Panc1 (cell line): Measurements from ENCODE around the gene AHCTF1. TPM values are rescaled to one million over a fixed set of nuclear protein-coding genes. Genes with fewer than 3 reads are reported as not detected.

Experiments
- ATAC-seq: fragments of 200-7000 bp; cut with Tn5 transposase; 2 replicates; pipeline ENCODE4 v1.9.1; 2020; ENCODE audit warnings: mild to moderate bottlenecking, moderate library complexity
- BruUV-seq: library from RNA; stranded (reverse); fragments of 400-500 nt; replicated peaks from 2 replicates; lab custom pipeline; 2021; lab: Mats Ljungman, UMichigan
- CTCF ChIA-PET: fragments of 300-600 bp; sonication (Branson Sonifier 250); formaldehyde crosslinking; loops from one replicate; lab custom pipeline; 2022; ENCODE audit warnings: antibody characterized with exemption; lab: Charles Lee
- POLR2A ChIA-PET: fragments of 300-600 bp; sonication (Branson Sonifier 250); formaldehyde crosslinking; loops from one replicate; lab custom pipeline; 2022; ENCODE audit warnings: antibody characterized with exemption; lab: Charles Lee
- DNase-seq: peaks from one replicate; pipeline ENCODE4 v3.0.0-alpha.2; 2010; ENCODE audit warnings: low read depth, low spot score
- H3K27ac ChIP-seq: 2 replicates; pipeline ENCODE4 v1.5.1; 2011; ENCODE audit warnings: mild to moderate bottlenecking, low read length, inconsistent platforms
- H3K27me3 ChIP-seq: fragments of 200-500 bp; sonication (Bioruptor generic); 2 replicates; pipeline ENCODE4 v1.6.0; 2014; ENCODE audit warnings: low read length, inconsistent platforms; ENCODE audit not compliant: control insufficient read depth, insufficient read depth
- H3K36me3 ChIP-seq: fragments of 200-500 bp; sonication (Bioruptor generic); 2 replicates; pipeline ENCODE4 v1.5.1; 2014; ENCODE audit warnings: inconsistent platforms, mild to moderate bottlenecking, low read length, moderate library complexity; ENCODE audit not compliant: control insufficient read depth, insufficient read depth
- H3K4me1 ChIP-seq: 2 replicates; pipeline ENCODE4 v1.5.1; 2011; ENCODE audit warnings: inconsistent platforms, mild to moderate bottlenecking, low read length, moderate library complexity; ENCODE audit not compliant: control insufficient read depth, insufficient read depth
- H3K4me3 ChIP-seq, 2 experiments: 2 replicates each; pipeline ENCODE4 v1.5.1; 2011 to 2012; ENCODE audit warnings: low read depth in 2 of 2, low read length in 2 of 2, mild to moderate bottlenecking in 2 of 2, inconsistent platforms in 1 of 2, moderate library complexity in 1 of 2
- H3K9me3 ChIP-seq: fragments of 200-500 bp; sonication (Bioruptor generic); 2 replicates; pipeline ENCODE4 v1.5.1; 2014; ENCODE audit warnings: low read depth, mild to moderate bottlenecking, inconsistent platforms, low read length, moderate library complexity; ENCODE audit not compliant: control insufficient read depth, insufficient read depth
- POLR2AphosphoS5 ChIP-seq: IDR thresholded peaks from 2 replicates; pipeline ENCODE4 v1.6.1; 2012; ENCODE audit warnings: mild to moderate bottlenecking, low read depth, low read length, moderate library complexity
- SIN3A ChIP-seq: IDR thresholded peaks from 2 replicates; pipeline ENCODE4 v1.6.1; 2012; ENCODE audit warnings: low read depth, mild to moderate bottlenecking, low read length, moderate library complexity, borderline replicate concordance; ENCODE audit not compliant: insufficient read depth
- TCF7L2 ChIP-seq: IDR thresholded peaks from 2 replicates; pipeline ENCODE4 v1.6.1; 2011; ENCODE audit warnings: mild to moderate bottlenecking, low read depth, low read length, inconsistent platforms
- in situ Hi-C: cut with HindIII; loops from 2 replicates; pipeline ENCODE4 v1.10.0; 2016; ENCODE audit warnings: low sequenced_read_pairs, low pct_unique_long_range_greater_than_20kb
- intact Hi-C: fragments of 100-400 bp; cut with micrococcal nuclease; formaldehyde crosslinking; loops from one replicate; pipeline ENCODE4 v1.10.0; 2022; ENCODE audit not compliant: unreplicated experiment
- total RNA-seq: library from RNA; stranded (reverse); gene quantifications from one replicate; pipeline ENCODE4 v1.2.1, GENCODE V29; 2021; ENCODE audit not compliant: unreplicated experiment
- TF ChIP-seq, protein P1 (sequence below): fragments of 450-650 bp; IDR thresholded peaks from 2 replicates; pipeline ENCODE4 v1.5.1; 2017; ENCODE audit warnings: mild to moderate bottlenecking
- TF ChIP-seq, protein P2 (sequence below), 2 experiments: IDR thresholded peaks; 2 replicates each; pipeline ENCODE4 v1.6.1; 2011 to 2012; ENCODE audit warnings: low read depth in 2 of 2, control low read depth in 1 of 2, low read length in 1 of 2, mild to moderate bottlenecking in 1 of 2, moderate library complexity in 1 of 2; ENCODE audit not compliant: insufficient read depth in 1 of 2

Gene AHCTF1
- total RNA-seq, 1 experiment from 2014 or later: 49.9 TPM

DNA sequence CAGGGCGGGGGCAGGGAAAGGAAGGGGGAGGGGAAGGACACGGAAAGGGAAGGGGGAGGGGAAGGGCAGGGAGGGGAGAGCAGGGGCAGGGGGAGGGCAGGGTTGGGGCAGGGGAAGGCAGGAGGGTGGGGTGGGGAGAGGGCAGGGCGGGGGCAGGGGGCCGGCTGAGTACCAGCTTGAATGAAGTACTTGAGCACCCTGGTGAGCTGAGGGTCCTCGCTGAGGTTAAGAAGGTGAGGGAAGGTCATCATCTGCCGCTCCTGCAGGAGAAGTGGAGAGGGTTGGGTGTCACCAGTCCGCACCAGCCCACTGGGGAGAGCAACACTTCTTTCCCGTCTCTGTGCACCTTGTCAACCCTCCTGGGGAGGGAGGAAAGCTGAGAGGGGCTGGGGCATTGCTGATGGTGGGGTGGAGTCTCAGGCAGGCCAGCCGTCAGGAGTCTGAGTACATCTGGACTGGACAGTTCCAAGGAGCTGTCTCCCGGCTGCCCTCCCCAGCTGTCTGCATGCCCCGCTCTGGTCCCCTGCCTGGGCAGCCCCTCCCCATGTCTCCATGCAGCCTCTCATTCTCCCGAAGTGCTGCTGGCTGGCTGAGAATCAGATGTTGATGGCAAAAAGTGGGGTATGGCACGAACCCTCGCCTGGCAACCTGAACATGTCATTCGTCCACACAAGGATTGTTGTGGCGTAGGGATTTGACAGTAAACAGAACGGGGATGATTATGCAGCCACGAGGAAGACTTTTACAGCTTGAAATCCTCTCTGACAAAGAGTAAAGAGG, 137.5 kb downstream of the AHCTF1 start:
- Histone ChIP-seq H3K27me3 (no peaks in the 10 kb centered on the region), H3K4me3 (no peak overlapping the region), H3K4me1 (no peaks in the 10 kb centered on the region), H3K27ac (no peak overlapping the region), H3K36me3 (no peaks in the 10 kb centered on the region), H3K9me3 (no peaks in the 10 kb centered on the region)
- DNase-seq: no peak
- ATAC-seq: no peak
- TF ChIP-seq TCF7L2 (no peak), POLR2AphosphoS5 (no peak), SIN3A (no peak)
- TF ChIP-seq, protein P1, sequence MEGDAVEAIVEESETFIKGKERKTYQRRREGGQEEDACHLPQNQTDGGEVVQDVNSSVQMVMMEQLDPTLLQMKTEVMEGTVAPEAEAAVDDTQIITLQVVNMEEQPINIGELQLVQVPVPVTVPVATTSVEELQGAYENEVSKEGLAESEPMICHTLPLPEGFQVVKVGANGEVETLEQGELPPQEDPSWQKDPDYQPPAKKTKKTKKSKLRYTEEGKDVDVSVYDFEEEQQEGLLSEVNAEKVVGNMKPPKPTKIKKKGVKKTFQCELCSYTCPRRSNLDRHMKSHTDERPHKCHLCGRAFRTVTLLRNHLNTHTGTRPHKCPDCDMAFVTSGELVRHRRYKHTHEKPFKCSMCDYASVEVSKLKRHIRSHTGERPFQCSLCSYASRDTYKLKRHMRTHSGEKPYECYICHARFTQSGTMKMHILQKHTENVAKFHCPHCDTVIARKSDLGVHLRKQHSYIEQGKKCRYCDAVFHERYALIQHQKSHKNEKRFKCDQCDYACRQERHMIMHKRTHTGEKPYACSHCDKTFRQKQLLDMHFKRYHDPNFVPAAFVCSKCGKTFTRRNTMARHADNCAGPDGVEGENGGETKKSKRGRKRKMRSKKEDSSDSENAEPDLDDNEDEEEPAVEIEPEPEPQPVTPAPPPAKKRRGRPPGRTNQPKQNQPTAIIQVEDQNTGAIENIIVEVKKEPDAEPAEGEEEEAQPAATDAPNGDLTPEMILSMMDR: no peak
- TF ChIP-seq, protein P2, sequence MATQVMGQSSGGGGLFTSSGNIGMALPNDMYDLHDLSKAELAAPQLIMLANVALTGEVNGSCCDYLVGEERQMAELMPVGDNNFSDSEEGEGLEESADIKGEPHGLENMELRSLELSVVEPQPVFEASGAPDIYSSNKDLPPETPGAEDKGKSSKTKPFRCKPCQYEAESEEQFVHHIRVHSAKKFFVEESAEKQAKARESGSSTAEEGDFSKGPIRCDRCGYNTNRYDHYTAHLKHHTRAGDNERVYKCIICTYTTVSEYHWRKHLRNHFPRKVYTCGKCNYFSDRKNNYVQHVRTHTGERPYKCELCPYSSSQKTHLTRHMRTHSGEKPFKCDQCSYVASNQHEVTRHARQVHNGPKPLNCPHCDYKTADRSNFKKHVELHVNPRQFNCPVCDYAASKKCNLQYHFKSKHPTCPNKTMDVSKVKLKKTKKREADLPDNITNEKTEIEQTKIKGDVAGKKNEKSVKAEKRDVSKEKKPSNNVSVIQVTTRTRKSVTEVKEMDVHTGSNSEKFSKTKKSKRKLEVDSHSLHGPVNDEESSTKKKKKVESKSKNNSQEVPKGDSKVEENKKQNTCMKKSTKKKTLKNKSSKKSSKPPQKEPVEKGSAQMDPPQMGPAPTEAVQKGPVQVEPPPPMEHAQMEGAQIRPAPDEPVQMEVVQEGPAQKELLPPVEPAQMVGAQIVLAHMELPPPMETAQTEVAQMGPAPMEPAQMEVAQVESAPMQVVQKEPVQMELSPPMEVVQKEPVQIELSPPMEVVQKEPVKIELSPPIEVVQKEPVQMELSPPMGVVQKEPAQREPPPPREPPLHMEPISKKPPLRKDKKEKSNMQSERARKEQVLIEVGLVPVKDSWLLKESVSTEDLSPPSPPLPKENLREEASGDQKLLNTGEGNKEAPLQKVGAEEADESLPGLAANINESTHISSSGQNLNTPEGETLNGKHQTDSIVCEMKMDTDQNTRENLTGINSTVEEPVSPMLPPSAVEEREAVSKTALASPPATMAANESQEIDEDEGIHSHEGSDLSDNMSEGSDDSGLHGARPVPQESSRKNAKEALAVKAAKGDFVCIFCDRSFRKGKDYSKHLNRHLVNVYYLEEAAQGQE (IDR thresholded peaks at IDR 0.05; ENCODE audit: insufficient read depth in 1 of 2, low read depth in 2 of 2, low read length in 1 of 2): no peak
- ChIA-PET CTCF (no interaction called here), POLR2A (no interaction called here)
- intact Hi-C loops (no loop called here), in situ Hi-C loops (no loop called here)
- BruUV-seq: no TSS peak

DNA sequence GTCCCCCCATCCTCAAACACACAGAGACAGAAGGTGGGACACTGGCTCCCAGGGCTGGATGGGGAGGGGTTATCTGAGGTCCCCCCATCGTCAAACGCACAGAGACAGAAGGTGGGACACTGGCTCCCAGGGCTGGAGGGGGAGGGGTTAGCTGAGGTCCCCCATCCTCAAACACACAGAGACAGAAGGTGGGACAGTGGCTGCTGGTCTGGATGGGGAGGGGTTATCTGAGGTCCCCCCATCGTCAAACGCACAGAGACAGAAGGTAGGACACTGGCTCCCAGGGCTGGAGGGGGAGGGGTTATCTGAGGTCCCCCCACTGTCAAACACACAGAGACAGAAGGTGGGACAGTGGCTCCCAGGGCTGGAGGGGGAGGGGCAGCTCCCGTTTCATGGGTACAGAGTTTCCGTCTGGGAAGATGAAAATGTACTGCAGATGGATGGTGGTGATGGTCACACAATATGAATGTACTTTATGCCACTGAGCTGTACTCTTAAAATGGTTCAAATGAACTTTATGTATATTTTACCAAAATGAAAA, 138.3 kb downstream of the AHCTF1 start:
- no peaks in the 10 kb centered on the region for H3K4me1 ChIP-seq
- TF ChIP-seq, protein P2 (IDR thresholded peaks at IDR 0.05; ENCODE audit: insufficient read depth in 1 of 2, low read depth in 2 of 2, low read length in 1 of 2): no peak
- TF ChIP-seq, protein P1: no peak
- TF ChIP-seq TCF7L2 (no peak), SIN3A (no peak), POLR2AphosphoS5 (no peak)
- no TSS peak for BruUV-seq
- intact Hi-C loops (no loop called here), in situ Hi-C loops (no loop called here)
- no peak for DNase-seq
- H3K4me3 ChIP-seq: no peak overlapping the region
- CTCF ChIA-PET: no interaction called here
- H3K27me3 ChIP-seq: no peaks in the 10 kb centered on the region
- POLR2A ChIA-PET: no interaction called here
- no peaks in the 10 kb centered on the region for H3K9me3 ChIP-seq
- H3K27ac ChIP-seq: no peak overlapping the region
- ATAC-seq: no peak
- no peaks in the 10 kb centered on the region for H3K36me3 ChIP-seq
